SH-SY5Y (cell line): ENCODE results near the gene CSTB.

Source experiments
- GATA2 ChIP-seq: IDR thresholded peaks from 2 replicates; pipeline ENCODE4 v1.6.1; 2011; ENCODE audit warnings: mild to moderate bottlenecking, low read depth, low read length
- GATA3 ChIP-seq: IDR thresholded peaks from 2 replicates; pipeline ENCODE4 v1.6.1; 2011; ENCODE audit warnings: low read depth, mild to moderate bottlenecking, low read length, moderate library complexity

- no peak for TF ChIP-seq GATA3
- no peak for TF ChIP-seq GATA2
Observed at GRCh38 chr21:43785134-43785533, 9.0 kb upstream of the CSTB start.
